ENCODE data around the gene RHBDD3.

Gene RHBDD3

GRCh38 chr22:29217827-29218757 lies 49.7 kb downstream of the RHBDD3 start:
- no peak for TF ChIP-seq L3MBTL2 (conservative IDR thresholded peaks at IDR 0.05)
- TF ChIP-seq ARNT (IDR thresholded peaks at IDR 0.05) = no peak
- no peak for TF ChIP-seq LEF1 (IDR thresholded peaks at IDR 0.05; ENCODE audit: borderline replicate concordance)
- no peak for TF ChIP-seq BHLHE40 (IDR thresholded peaks at IDR 0.05; ENCODE audit: borderline replicate concordance)
- no peak for TF ChIP-seq SUZ12 (IDR thresholded peaks at IDR 0.05)
- TF ChIP-seq HDGF (IDR thresholded peaks at IDR 0.05; ENCODE audit: borderline replicate concordance) = no peak
- no peak for TF ChIP-seq TARDBP (IDR thresholded peaks at IDR 0.05)
- no peak for TF ChIP-seq FOXM1 (IDR thresholded peaks at IDR 0.05; ENCODE audit: borderline replicate concordance)
- TF ChIP-seq NFRKB (IDR thresholded peaks at IDR 0.05) = no peak
- no peak for TF ChIP-seq ELF4 (IDR thresholded peaks at IDR 0.05)
- no peak for TF ChIP-seq SP1 (IDR thresholded peaks at IDR 0.05)
- no peak for DNase-seq (ENCODE audit: extremely low spot score)
- ChIA-PET CTCF (interaction anchor here (1.2 kb wide), 2 partner anchors 9 to 27 kb away, joined by 3 read pairs; no protein-coding TSS in a partner anchor), POLR2A (interaction anchor here (1.6 kb wide), 1 partner anchor 12 kb away, joined by 3 read pairs; no protein-coding TSS in a partner anchor)

GRCh38 chr22:29216873-29217666 lies 50.7 kb downstream of the RHBDD3 start:
- CTCF ChIA-PET = no interaction called here
- no peak for TF ChIP-seq ARNT (IDR thresholded peaks at IDR 0.05)
- TF ChIP-seq FOXK2 (IDR thresholded peaks at IDR 0.05) = no peak
- no peak for TF ChIP-seq NFRKB (IDR thresholded peaks at IDR 0.05)
- no peak for TF ChIP-seq HDGF (IDR thresholded peaks at IDR 0.05; ENCODE audit: borderline replicate concordance)
- TF ChIP-seq TARDBP (IDR thresholded peaks at IDR 0.05) = no peak
- TF ChIP-seq SP1 (IDR thresholded peaks at IDR 0.05) = no peak
- TF ChIP-seq BHLHE40 (IDR thresholded peaks at IDR 0.05; ENCODE audit: borderline replicate concordance) = no peak
- TF ChIP-seq FOXA1 (IDR thresholded peaks at IDR 0.05) = no peak
- no peak for TF ChIP-seq L3MBTL2 (conservative IDR thresholded peaks at IDR 0.05)
- no peak for TF ChIP-seq FOXM1 (IDR thresholded peaks at IDR 0.05; ENCODE audit: borderline replicate concordance)
- no peak for TF ChIP-seq CTBP1 (IDR thresholded peaks at IDR 0.05; ENCODE audit: borderline replicate concordance)
- no peak for TF ChIP-seq ZNF384 (IDR thresholded peaks at IDR 0.05)
- no peak for TF ChIP-seq LEF1 (IDR thresholded peaks at IDR 0.05; ENCODE audit: borderline replicate concordance)
- TF ChIP-seq PKNOX1 (IDR thresholded peaks at IDR 0.05) = no peak
- no peak for TF ChIP-seq SUZ12 (IDR thresholded peaks at IDR 0.05)
- TF ChIP-seq ELF4 (IDR thresholded peaks at IDR 0.05) = no peak
- DNase-seq (ENCODE audit: extremely low spot score) = no peak
- POLR2A ChIA-PET = interaction anchor here (1.6 kb wide), 1 partner anchor 11 kb away, joined by 3 read pairs; no protein-coding TSS in a partner anchor

- no peak for DNase-seq (ENCODE audit: extremely low spot score)
- CTCF ChIA-PET = interaction anchor here (0.6 kb wide), 1 partner anchor 29 kb away, joined by 3 read pairs; no protein-coding TSS in a partner anchor
- POLR2A ChIA-PET = no interaction called here
- no peak for TF ChIP-seq L3MBTL2 (conservative IDR thresholded peaks at IDR 0.05)
- no peak for TF ChIP-seq TARDBP (IDR thresholded peaks at IDR 0.05)
- TF ChIP-seq NFRKB (IDR thresholded peaks at IDR 0.05) = no peak
These were observed 51.5 kb downstream of the RHBDD3 start for GRCh38 chr22:29216011-29216872.

- CTCF ChIA-PET = interaction anchor here (0.6 kb wide), 2 partner anchors 26 to 30 kb away, joined by 3 to 4 read pairs; no protein-coding TSS in a partner anchor
- no peak for DNase-seq (ENCODE audit: extremely low spot score)
- POLR2A ChIA-PET = interaction anchor here (1.0 kb wide), 1 partner anchor 9 kb away, joined by 4 read pairs; the partner anchor contains the start of gene EMID1
- no peak for TF ChIP-seq NFRKB (IDR thresholded peaks at IDR 0.05)
- TF ChIP-seq BHLHE40 (IDR thresholded peaks at IDR 0.05; ENCODE audit: borderline replicate concordance) = no peak
- TF ChIP-seq FOXM1 (IDR thresholded peaks at IDR 0.05; ENCODE audit: borderline replicate concordance) = no peak
- TF ChIP-seq ZNF384 (IDR thresholded peaks at IDR 0.05) = no peak
- TF ChIP-seq CTBP1 (IDR thresholded peaks at IDR 0.05; ENCODE audit: borderline replicate concordance) = no peak
- no peak for TF ChIP-seq ELF4 (IDR thresholded peaks at IDR 0.05)
- TF ChIP-seq FOXK2 (IDR thresholded peaks at IDR 0.05) = no peak
- TF ChIP-seq FOXA1 (IDR thresholded peaks at IDR 0.05) = no peak
- TF ChIP-seq SUZ12 (IDR thresholded peaks at IDR 0.05) = no peak
- TF ChIP-seq PKNOX1 (IDR thresholded peaks at IDR 0.05) = no peak
- no peak for TF ChIP-seq LEF1 (IDR thresholded peaks at IDR 0.05; ENCODE audit: borderline replicate concordance)
- TF ChIP-seq L3MBTL2 (conservative IDR thresholded peaks at IDR 0.05) = no peak
These were observed 52.5 kb downstream of the RHBDD3 start for GRCh38 chr22:29215012-29215860.

GRCh38 chr22:29214232-29214631 lies 53.5 kb downstream of the RHBDD3 start:
- ChIA-PET POLR2A (interaction anchor here (1.0 kb wide), 1 partner anchor 8 kb away, joined by 4 read pairs; the partner anchor contains the start of gene EMID1), CTCF (interaction anchor here (0.6 kb wide), 1 partner anchor 25 kb away, joined by 4 read pairs; no protein-coding TSS in a partner anchor)
- TF ChIP-seq SUZ12 (IDR thresholded peaks at IDR 0.05) (no peak), NFRKB (IDR thresholded peaks at IDR 0.05) (no peak), HDGF (IDR thresholded peaks at IDR 0.05; ENCODE audit: borderline replicate concordance) (no peak), LEF1 (IDR thresholded peaks at IDR 0.05; ENCODE audit: borderline replicate concordance) (no peak), FOXK2 (IDR thresholded peaks at IDR 0.05) (no peak), FOXM1 (IDR thresholded peaks at IDR 0.05; ENCODE audit: borderline replicate concordance) (no peak), ELF4 (IDR thresholded peaks at IDR 0.05) (no peak), ARNT (IDR thresholded peaks at IDR 0.05) (no peak), ZNF384 (IDR thresholded peaks at IDR 0.05) (no peak), SP1 (IDR thresholded peaks at IDR 0.05) (no peak), FOXA1 (IDR thresholded peaks at IDR 0.05) (no peak), TARDBP (IDR thresholded peaks at IDR 0.05) (no peak), BHLHE40 (IDR thresholded peaks at IDR 0.05; ENCODE audit: borderline replicate concordance) (no peak), PKNOX1 (IDR thresholded peaks at IDR 0.05) (no peak), CTBP1 (IDR thresholded peaks at IDR 0.05; ENCODE audit: borderline replicate concordance) (no peak), L3MBTL2 (conservative IDR thresholded peaks at IDR 0.05) (no peak)
- no peak for DNase-seq (ENCODE audit: extremely low spot score)
